ENCODE measurements around the gene SLC12A5.
"Not testable (repeated sequence)": the region's sequence is repeated elsewhere in the genome, so short reads cannot be mapped to it uniquely, and the experiment has no call there.

SLC12A5 gene

DNA sequence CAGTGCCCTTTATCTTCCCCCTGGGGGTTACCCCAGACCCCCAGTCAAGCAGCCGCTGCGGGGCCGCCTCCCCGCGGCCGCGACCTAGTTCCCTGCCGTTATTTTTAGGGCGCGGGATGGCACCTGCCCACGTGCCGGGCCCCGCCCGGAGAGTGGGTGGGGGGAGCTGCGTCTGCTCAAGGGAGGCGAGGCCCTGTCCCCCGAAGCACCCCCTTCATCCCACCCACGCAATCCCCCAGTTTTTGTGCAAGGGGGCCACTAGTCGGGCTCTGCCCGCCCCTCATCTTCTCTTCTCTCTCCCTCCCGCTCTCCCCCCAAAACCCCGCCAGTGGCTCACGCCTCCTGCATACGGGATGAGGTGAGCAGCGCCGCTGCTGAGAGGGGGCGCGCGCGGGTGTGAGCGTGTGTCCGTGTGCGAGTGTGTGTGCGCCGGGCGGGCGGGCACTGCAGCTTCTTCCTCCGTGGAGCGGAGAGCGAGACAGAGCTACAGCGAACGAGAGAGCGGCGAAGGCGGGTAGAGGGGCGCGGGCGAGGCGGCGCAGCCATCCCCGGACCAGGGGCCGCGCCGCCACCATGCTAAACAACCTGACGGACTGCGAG lies at the start of gene SLC12A5:
Gene SLC12A5, plus strand, starts transcription at position 444 of the 600 bp plus-strand sequence. Its CDS starts 130 bp downstream, at position 574.
- no peak for DNase-seq

DNA sequence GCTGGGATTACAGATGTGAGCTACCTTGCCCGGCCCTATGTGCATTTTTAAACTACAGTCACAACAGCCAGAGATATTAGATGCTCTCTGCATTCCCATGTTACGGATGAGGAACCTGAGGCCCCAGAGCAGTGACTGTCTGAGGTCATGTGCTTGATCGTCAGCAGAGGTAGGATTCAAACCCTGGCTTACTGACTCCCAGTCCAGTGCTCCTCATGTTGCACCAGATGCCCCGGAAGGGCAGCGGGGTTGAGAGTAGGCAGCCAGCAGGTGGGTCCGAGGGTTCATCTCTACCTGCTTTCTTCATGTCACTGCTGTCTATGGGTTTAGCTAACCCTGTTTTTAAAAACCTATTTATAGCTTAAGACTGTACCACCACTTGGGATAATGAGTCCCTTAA lies 47.8 kb upstream of the SLC12A5 start:
- no peak for DNase-seq

DNA sequence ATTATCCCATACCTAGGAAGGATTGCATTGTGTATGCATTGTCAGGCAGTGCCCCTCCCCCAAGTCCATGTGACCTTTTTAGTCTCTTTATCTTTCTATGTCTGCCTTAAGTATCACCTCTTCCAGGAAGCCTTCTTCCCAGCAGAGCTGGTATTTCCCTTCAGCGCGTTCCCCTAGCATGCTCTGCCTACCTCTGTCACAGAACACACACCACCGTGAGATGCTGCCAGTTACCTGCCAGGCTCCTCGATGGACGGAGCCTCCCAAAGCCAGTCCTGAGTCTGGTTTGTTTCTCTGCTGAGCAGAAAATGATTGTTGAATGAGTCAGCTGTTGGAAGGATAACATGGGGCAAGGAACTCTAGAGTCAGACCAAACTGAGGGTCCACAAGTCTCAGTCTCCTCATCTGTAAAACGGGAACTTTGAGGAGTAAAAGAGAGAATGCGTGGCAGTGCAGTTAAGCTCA lies 45.7 kb upstream of the SLC12A5 start:
- no peak for DNase-seq

DNA sequence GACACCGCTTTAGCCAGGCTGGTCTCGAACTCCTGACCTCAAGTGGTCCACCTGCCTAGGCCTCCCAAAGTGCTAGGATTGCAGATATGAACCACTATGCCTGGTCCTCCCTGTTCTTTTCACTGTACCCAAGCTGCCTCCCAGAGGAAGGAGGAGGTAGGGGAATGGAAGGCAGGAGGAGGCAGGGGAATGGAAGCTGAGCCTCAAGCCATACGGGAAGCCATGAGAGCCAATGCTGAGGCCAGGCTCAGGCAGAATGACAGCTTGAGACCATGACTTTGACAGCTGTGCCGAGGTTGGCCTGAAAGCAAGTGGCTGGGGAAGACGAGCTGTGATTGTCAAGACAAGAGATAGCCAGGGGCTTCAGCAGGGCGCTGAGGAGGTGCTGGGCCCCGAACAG lies 43.4 kb upstream of the SLC12A5 start:
- DNase-seq: no peak

DNA sequence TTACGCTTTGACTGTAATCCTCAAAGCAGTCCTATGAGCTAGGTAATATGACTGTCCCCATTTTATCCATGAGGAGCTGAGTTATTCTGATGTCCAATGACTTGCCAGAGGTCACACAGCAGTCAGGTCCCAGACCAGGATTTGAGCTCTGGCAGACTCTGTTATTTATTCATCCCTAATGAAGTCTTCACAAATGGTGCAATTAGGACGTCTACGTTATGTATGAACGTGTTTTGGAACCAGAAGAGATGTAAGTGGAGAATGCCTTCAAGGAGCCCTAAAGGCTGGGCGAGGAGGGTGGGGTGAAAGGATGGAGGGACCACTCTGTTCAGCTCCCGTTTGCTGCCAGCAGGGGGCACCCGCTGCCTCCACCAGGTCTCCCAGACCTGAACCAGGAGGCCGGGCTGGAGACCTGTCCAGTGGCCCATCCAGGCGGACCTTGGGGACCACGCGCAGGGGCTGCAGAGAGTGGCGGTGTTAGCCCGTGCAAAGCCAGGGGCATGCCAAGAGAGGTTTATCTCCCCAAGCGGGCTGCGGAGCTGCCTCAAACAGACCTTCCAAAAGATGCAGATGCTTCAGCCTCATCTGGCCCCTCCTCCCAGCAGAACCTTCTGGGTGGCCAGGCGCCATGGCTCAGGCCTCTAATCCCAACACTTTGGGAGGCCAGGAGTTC lies 41.8 kb upstream of the SLC12A5 start:
- peak; percentile 65 for DNase-seq

DNA sequence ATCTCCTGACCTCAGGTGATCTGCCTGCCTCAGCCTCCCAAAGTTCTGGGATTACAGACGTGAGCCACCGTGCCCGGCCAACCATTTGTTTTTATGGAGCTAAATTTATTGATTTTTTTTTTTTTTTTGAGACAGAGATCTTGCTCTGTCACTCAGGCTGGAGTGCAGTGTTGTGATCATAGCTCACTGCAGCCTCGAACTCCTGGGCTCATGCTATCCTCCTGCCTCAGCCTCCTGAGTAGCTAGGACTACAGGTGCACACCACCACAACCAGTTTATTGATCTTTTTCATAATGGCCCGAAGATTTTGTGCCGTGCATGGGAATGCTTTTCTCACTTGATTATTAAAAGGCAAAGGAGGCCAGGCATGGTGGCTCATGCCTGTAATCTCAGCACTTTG lies 40.2 kb upstream of the SLC12A5 start:
- not testable (repeated sequence) for DNase-seq

DNA sequence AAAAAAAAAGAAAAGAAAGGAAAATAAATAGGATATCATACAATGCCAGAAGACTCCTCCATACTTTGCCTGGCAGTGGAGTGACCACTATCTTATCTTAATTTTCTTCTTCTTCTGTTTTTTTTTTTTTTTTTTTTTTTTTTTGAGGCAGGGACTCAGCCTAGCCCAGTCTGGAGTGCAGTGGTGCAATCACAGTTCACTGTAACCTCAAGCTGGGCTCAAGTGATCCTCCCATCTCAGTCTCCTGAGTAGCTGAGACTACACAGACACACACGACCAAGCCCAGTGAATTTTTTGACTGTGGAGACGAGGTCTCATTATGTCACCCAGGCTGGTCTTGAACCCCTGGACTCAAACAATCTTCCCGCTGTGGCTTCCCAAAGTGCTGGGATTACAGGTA lies 37.4 kb upstream of the SLC12A5 start:
- DNase-seq: no peak

DNA sequence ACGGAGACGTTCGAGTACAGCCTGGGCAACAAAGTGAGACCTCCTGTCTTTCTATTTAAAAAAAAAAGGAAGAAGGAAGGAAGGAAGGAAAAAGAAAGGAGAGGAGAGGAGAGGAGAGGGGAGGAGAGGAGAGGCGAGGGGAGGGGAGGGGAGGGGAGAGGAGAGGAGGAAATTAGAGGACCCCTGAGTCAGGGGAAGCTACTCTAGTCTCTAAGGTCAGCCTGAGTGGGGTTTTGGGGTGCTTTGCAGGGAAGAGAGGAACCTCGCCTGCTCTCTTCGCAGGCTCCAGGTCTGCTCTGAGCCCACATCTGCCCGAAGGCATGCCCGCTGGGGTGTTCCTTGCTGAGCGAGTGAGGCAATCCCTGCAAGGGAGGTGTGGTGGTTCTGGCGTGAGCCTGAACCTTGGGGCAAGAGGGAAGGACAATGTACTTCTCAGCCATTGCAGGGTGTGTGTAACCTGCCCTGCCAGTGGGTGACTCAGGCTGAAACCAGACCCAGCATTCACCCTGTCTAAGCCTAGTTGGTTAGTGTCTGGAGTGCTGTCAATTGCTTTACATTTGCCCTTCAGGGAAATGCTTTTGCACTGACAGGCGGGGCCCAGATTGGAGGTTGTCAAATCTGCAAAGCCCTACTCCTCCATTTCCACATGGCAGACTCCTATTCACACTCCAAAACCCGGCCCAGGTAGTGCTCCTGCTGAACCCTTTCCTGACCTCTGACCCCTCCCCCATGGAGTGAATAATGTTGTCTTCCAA lies 35.6 kb upstream of the SLC12A5 start:
- DNase-seq: no peak

DNA sequence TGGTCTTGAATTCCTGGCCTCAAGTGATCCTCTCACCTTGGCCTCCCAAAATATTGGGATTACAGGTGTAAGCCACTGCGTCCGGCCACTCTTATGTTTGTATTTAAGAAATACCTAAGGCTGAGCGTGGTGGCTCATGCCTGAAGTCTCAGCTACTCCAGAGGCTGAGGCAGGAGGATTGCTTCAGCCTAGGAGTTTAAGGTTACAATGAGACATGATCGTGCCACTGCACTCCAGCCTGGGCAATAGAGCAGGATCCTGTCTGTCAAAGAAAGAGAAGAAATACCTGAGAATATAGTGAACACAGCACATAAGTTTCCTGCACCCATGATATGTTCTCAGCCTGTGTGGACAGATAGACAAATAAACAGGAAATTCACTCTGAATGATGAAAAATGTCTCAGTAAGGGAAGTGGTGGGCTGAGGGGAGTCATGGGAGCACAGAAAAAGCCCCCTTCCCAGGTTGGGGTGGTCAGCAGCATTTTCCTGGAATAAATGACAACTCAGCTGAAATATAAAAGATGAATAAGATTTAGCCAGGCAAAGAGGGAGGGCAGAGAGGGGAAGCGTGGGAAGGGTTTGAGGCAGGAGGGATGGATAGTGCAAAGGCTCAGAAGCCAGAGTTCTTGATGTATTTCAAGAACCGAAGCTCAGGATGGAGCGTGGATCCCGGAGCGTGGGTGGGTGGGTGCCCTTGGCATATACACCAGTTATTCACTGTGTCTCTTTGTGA lies 34.1 kb upstream of the SLC12A5 start:
- DNase-seq: no peak

DNA sequence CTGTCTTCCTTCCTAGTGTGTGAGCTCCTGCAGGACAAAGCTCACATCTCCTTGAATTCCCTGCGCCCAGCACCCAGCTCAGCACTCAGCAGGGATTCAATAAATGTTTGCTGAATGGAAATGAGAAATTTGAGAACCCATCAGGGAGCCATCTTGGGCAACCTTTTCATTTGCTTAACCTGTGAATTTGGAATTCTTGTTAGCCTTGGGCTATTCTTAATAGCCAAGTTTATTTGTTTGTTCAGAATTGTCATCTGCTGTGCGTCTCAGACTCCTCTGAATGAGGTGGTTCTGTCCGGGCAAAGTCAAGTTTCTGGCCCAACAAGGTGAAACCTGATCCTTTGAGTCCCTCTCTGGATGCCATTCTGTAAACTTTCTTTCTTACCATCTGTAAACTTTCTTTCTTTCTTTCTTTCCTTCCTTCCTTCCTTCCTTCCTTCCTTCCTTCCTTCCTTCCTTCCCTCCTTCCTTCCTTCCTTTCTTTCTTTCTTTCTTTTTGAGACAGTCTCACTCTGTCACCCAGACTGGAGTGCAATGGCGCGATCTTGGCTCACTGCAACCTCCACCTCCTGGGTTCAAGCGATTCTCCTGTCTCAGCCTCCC lies 33.4 kb upstream of the SLC12A5 start:
- not testable (repeated sequence) for DNase-seq

DNA sequence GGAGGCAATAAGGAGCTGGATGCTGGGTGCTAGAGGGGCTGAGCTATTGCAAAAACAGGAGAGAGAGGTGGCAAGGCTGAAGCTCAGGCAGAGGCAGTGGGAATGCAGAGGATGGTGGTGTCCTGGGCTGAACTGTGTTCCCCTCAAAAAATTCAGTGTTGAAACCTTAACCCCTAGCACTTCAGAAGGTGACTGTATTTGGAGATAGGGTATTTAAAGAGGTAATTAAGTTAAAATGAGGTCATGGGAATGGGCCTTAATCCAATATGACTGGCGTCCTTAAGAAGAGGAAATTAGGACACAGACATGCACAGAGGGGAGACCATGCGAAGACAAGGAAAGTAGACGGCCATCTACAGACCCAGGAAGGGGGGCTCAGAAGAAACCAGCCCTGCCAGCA lies 31.8 kb upstream of the SLC12A5 start:
- no peak for DNase-seq

DNA sequence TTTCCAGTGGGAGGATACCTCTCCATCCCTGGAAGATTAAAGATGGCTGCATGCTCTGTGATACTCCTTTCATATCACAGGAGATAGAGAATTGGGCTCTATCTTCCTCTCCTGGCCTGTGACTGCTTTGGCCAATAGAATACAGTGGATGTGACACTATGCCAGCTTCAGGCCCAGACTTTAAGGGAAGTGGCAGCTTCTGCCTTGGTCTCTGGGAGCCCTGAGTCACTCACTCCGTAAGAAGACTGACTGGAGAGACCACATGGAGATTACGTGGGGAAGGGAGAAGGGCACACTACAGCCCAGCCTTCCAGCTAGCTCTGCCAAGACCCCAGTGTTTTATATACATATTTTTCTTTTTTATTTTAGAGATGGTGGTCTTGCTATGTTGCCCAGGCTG lies 30.7 kb upstream of the SLC12A5 start:
- no peak for DNase-seq

DNA sequence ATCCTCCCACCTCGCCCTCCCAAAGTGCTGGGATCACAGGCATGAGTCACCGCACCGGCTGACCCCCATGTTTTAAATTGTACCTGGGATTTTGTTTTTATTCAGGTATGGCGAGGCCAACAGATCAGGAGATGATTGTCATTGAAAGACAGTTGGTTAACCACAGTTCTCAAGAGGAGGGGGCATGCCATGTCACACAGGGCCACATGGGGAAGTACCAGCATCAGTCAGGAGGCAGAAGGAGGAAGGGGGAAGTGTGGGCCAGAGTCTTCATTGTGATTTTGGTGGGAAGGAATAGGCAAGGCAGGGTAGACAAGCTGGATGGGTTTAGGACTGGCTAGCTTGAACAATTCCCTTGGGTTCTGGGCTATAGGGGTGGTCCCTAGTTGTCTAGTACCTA lies 30.3 kb upstream of the SLC12A5 start:
- no peak for DNase-seq

DNA sequence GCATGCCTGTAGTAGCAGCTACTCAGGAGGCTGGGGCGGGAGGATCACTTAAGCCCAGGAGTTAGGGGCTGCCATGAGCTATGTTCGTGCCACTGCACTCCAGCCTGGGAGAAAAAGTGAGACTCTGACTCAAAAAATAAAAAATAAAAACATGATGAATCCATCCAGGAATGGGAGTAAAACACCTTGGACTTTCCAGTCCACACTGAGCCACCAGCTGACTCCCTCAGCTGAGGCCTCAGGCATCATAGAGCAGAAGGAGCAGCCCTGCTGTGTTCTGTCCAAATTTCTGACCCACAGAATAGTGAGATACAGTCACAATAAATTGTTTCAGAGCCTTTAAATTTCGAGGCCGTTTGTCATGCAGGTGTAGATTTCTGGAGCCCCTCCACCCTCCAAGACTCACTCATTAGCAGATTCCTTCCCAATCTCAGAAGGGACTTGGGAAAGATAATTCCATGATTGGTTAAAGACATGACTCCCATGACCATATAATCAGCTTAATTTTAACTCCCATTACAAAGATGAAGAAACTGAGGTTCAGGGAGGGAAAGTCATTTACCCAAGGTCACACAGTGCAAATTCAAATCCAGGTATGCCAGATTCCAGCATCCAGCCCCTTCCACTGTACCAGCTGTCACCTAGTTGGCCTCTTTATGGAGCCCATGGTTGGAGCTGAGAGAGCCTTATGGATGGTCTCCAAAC lies 29.3 kb upstream of the SLC12A5 start:
- no peak for DNase-seq

DNA sequence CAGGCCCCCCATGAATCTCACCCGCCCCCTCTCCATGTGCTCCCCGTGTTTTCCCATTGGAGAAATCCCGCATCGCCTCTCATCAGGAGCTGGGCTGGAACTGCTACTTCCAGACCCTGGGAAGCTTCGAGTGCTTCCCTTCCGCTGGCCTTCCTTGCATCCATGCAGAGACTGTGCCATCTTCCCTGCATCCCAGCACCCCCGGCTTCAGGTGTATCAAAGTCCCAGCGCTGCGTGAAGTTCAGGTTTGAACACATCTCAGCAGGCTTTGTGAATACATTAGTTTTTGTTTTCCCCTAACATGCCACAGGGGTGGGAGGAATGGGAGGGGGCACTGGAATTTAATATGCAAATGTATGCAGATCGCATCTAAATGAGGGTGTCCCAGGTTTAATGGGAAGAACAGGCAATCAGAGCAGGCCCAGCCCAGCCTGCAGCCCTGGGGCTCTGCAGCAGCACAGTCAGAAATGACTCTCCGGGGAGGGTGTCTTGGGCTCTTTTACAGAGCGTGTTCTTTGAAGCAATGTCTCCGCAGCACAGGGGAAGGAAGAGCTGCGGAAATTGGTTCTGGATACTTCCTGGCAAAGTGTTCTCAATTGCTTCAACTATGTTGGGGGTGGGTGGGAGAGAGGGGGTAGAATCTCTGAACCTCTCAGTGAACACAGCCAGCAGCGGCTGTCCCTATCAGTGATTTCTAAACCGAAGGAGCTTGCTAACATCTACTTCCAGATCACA lies 28.6 kb upstream of the SLC12A5 start:
- no peak for DNase-seq

DNA sequence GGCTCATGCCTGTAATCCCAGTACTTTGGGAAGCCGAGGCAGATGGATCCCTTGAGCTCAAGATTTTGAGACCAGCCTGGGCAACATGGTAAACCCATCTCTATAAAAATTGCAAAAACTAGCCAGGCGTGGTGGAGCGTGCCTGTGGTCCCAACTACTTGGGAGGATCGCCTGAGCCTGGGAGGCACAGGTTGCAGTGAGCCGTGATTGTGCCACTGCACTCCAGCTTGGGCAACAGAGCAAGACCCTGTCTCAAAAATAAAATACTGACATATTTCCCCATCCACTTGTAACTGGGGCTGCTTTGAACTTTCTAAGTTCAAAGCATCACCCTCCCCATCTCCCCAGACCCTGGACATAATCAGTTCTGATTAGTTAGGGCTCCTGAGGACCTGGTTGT lies 27.5 kb upstream of the SLC12A5 start:
- DNase-seq: no peak

DNA sequence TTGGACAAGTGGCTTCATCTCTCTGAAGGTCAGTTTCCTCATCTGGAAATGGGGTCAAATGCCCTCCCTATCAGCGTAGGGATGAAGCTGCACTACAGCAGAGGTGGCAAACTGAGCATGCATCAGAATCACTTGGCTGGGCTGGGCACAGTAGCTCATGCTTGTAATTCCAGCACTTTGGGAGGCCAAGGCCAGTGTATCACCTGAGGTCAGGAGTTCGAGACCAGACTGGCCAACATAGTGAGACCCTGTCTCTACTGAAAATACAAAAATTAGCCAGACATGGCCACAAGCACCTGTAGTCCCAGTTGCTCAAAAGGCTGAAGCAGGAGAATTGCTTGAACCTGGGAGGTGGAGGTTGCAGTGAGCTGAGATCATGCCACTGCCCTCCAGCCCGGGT lies 27.0 kb upstream of the SLC12A5 start:
- no peak for DNase-seq

DNA sequence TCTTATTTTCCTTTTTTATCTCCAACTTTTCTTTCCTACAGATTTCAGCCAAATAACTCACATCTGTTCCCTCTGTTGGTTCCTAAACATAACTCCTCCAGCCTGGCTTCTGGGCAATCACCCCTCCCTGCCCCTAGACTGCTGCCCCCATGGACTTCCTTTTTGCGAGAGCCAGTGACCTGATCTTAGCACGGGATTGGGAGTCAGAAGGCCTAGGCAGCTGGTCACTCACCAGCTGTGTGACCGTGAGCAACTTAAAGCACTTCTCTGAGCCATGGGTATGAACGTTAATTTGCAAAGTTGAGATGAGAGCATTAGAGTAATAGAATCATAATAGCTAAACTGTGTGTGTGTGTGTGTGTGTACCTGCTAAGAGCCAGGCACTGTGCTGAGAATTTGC lies 24.8 kb upstream of the SLC12A5 start:
- no peak for DNase-seq

DNA sequence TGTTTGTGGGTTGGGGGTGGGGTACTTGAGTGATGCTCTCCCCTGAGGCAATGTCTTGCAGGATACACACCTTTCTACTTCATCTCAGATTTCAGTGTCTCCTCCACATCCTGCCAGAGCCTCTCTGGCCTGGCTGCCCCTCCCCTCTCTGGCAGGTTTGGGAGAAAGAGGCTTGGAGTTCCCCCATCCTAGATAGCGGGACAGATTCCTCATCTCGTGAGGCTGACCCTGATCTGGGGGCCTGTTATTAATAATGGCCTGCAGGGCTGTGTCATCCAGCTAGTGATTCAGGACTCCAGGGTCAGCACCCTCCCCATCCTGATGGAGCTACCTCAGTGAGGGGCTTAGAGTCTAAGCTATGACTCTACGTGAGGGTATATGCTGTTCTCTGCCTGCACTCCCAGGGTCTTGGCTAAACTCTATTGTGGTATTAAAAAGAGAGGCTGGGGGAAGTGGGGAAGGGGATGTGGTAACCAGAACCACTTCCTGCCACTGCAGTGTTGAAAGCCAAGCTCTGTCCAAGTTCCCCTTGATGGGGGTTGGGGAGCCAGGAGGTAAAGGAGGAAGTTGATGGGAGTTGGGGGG lies 24.0 kb upstream of the SLC12A5 start:
- DNase-seq: no peak

DNA sequence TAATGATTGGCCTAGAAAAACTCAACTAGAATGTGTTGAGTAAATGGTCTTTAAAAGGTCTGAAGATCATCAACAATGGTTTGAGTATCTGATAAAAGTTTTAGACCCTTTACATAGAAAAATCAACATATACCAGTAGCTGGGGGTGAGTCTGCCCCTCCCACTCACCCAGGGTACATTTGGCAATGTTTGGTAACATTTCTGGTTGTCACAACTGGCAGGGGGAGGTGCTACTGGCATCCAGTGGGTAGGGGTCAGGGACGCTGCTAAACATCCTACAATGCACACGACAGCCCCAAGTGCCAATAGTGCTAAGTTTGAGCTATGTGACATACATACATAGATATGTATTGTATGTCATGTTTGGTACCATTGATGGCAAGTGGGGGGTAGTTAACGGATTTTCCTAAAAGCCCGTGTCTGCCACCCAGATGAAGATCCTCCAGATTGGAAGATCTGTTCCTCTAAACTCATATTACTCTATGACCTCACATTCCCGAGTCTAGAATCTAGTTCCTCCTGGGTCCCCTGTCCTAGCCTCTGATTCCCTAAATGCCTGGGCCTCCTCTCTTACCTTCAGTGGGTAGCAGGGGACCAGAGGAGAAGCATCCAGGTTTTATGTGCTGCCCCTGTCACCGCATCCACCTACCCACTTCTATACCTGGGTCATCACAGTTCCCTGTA lies 22.9 kb upstream of the SLC12A5 start:
- no peak for DNase-seq

DNA sequence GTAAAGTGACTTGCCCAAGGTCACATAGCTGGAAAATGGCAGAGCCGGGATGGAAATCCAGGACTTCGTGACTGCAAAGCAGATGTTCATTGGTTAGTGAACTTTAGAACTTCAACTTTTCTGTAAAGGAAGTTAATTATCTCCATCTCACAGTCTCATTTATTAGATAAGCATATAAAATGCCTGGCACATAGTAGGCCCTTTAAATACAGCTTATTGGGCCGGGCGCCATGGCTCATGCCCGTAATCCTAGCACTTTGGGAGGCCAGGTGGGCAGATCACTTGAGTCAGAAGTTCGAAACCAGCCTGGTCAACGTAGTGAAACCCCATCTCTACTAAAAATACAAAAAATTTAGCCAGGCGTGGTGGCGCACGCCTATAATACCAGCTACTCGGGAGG lies 22.1 kb upstream of the SLC12A5 start:
- no peak for DNase-seq

Measured in activated T-cell treated with anti-CD3 and anti-CD28 coated beads for 4 hours (primary cell).